SH-SY5Y (cell line): ENCODE measurements around the gene LMAN2.

Experiments
- GATA2 ChIP-seq: IDR thresholded peaks from 2 replicates; pipeline ENCODE4 v1.6.1; 2011; ENCODE audit warnings: mild to moderate bottlenecking, low read depth, low read length
- GATA3 ChIP-seq: IDR thresholded peaks from 2 replicates; pipeline ENCODE4 v1.6.1; 2011; ENCODE audit warnings: low read depth, mild to moderate bottlenecking, low read length, moderate library complexity

The LMAN2 gene

GRCh38 chr5:177387405-177387804, 35.9 kb upstream of the LMAN2 start:
- no peak for TF ChIP-seq GATA3
- TF ChIP-seq GATA2, result no peak

- TF ChIP-seq GATA2, result no peak
- no peak for TF ChIP-seq GATA3
These were observed 35.1 kb upstream of the LMAN2 start for GRCh38 chr5:177386542-177386941.

- TF ChIP-seq GATA3 (no peak), GATA2 (no peak)
These were observed 34.3 kb upstream of the LMAN2 start for GRCh38 chr5:177385720-177386119.

GRCh38 chr5:177384134-177384533, 32.7 kb upstream of the LMAN2 start, which contains the start of gene SLC34A1:
SLC34A1 (plus strand) TSS chr5:177384434; CDS start chr5:177385742, 1,308 bp downstream.
- no peak for TF ChIP-seq GATA3
- TF ChIP-seq GATA2, result no peak

- TF ChIP-seq GATA3 (no peak), GATA2 (no peak)
These were observed 31.7 kb upstream of the LMAN2 start for GRCh38 chr5:177383181-177383580.

GRCh38 chr5:177382423-177383029, 31.1 kb upstream of the LMAN2 start:
- TF ChIP-seq GATA2 (no peak), GATA3 (no peak)

- TF ChIP-seq GATA3, result no peak
- TF ChIP-seq GATA2, result no peak
These were observed 29.3 kb upstream of the LMAN2 start for GRCh38 chr5:177380805-177381126.

GRCh38 chr5:177378884-177379883, 27.7 kb upstream of the LMAN2 start:
- no peak for TF ChIP-seq GATA3

GRCh38 chr5:177377851-177378776, 26.6 kb upstream of the LMAN2 start:
- TF ChIP-seq GATA3 (no peak), GATA2 (no peak)

- TF ChIP-seq GATA2 (no peak), GATA3 (no peak)
These were observed 24.6 kb upstream of the LMAN2 start for GRCh38 chr5:177376107-177376506.

- TF ChIP-seq GATA2 (no peak), GATA3 (no peak)
These were observed 22.7 kb upstream of the LMAN2 start for GRCh38 chr5:177374211-177374610.

- TF ChIP-seq GATA2, result no peak
- TF ChIP-seq GATA3, result no peak
These were observed 22.3 kb upstream of the LMAN2 start for GRCh38 chr5:177373806-177374205.

GRCh38 chr5:177372910-177373309, 21.4 kb upstream of the LMAN2 start:
- TF ChIP-seq GATA3, result no peak
- no peak for TF ChIP-seq GATA2

- no peak for TF ChIP-seq GATA3
- no peak for TF ChIP-seq GATA2
These were observed 20.8 kb upstream of the LMAN2 start for GRCh38 chr5:177372034-177372896.
